HG03135 (cell line): Measurements from ENCODE around the gene PLXNA2.

Experiments used
- ATAC-seq: cut with Tn5 transposase; IDR thresholded peaks from one replicate; pipeline ENCODE4 v1.9.1; 2021; ENCODE audit warnings: mild to moderate bottlenecking, moderate library complexity; ENCODE audit not compliant: unreplicated experiment

PLXNA2 gene, protein sequence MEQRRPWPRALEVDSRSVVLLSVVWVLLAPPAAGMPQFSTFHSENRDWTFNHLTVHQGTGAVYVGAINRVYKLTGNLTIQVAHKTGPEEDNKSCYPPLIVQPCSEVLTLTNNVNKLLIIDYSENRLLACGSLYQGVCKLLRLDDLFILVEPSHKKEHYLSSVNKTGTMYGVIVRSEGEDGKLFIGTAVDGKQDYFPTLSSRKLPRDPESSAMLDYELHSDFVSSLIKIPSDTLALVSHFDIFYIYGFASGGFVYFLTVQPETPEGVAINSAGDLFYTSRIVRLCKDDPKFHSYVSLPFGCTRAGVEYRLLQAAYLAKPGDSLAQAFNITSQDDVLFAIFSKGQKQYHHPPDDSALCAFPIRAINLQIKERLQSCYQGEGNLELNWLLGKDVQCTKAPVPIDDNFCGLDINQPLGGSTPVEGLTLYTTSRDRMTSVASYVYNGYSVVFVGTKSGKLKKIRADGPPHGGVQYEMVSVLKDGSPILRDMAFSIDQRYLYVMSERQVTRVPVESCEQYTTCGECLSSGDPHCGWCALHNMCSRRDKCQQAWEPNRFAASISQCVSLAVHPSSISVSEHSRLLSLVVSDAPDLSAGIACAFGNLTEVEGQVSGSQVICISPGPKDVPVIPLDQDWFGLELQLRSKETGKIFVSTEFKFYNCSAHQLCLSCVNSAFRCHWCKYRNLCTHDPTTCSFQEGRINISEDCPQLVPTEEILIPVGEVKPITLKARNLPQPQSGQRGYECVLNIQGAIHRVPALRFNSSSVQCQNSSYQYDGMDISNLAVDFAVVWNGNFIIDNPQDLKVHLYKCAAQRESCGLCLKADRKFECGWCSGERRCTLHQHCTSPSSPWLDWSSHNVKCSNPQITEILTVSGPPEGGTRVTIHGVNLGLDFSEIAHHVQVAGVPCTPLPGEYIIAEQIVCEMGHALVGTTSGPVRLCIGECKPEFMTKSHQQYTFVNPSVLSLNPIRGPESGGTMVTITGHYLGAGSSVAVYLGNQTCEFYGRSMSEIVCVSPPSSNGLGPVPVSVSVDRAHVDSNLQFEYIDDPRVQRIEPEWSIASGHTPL (N-terminal part only)

GRCh38 chr1:208243967-208244916 lies at the start of gene PLXNA2:
Gene PLXNA2 (minus strand): TSS chr1:208244384. CDS start chr1:208217922, 26,462 bp downstream.
- ATAC-seq: no peak

GRCh38 chr1:208292908-208293307 lies 48.7 kb upstream of the PLXNA2 start:
- no peak for ATAC-seq

GRCh38 chr1:208291923-208292711 lies 47.9 kb upstream of the PLXNA2 start:
- no peak for ATAC-seq

GRCh38 chr1:208291129-208291528 lies 46.9 kb upstream of the PLXNA2 start:
- no peak for ATAC-seq

GRCh38 chr1:208289716-208290115 lies 45.5 kb upstream of the PLXNA2 start:
- no peak for ATAC-seq

DNA sequence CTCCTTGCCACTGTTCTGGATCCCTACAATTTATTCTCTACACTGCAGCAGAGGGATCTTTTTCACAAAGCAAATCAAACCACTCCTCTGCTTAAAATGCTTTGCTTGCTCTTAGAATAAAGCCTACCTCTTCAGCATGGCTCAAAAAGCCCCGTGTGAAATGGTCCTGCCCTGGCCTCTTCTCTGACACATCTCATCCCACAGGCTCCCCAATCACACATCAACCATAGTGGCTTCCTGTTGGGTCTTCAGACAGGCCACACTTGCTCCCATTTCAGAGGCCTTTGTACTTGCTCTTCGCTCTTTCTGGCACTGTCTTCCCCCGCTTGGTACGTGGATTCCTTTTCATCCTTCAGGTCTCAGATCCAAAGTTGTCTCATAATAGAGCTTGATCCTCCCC lies 44.3 kb upstream of the PLXNA2 start:
- no peak for ATAC-seq

- ATAC-seq: no peak
These were observed 36.7 kb upstream of the PLXNA2 start for GRCh38 chr1:208280681-208281450.

GRCh38 chr1:208279826-208280588 lies 35.8 kb upstream of the PLXNA2 start:
- ATAC-seq: no peak

- no peak for ATAC-seq
These were observed 34.5 kb upstream of the PLXNA2 start for GRCh38 chr1:208278638-208279037.

- no peak for ATAC-seq
These were observed 32.7 kb upstream of the PLXNA2 start for GRCh38 chr1:208276757-208277435.

DNA sequence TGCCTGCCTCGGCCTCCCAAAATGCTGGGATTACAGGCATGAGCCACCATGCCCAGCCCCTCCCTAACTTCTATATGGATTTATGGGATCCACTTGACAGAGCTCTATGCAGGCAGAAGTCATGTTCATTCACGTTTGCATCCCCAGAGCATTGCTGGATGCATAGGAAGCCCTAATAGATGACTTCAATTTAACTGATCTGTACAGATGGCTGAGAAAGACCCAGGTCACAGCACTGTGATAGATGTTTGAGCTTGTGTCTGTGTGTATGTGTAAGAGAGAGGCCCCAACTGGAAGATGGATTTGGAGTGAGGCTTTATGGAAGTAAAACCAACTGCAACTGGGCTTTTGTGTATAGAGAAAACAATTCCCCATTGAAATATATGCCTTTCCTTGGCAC lies 30.9 kb upstream of the PLXNA2 start:
- no peak for ATAC-seq

GRCh38 chr1:208273386-208274017 lies 29.3 kb upstream of the PLXNA2 start:
- no peak for ATAC-seq

GRCh38 chr1:208272713-208273112 lies 28.5 kb upstream of the PLXNA2 start:
- no peak for ATAC-seq

DNA sequence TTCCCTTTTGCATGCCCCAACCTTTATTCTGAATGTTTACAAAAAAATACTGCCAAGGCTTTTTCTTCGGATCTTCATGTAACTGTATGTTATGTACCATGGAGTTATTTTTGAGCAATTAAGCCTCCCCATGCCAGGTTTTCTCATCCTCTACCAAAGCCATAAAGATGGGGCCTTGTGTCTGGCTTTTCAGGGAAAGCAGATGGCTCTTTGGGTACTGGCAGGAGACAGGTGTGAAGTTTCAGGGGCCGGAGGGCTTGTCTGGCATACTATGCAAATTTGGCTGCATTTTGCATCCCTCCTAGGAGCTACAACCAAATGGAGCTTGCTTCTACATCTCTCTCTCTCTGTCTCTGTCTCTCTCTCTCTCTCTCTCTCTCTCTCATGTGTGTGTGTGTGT lies 28.1 kb upstream of the PLXNA2 start:
- no peak for ATAC-seq

GRCh38 chr1:208271236-208271635 lies 27.1 kb upstream of the PLXNA2 start:
- no peak for ATAC-seq

DNA sequence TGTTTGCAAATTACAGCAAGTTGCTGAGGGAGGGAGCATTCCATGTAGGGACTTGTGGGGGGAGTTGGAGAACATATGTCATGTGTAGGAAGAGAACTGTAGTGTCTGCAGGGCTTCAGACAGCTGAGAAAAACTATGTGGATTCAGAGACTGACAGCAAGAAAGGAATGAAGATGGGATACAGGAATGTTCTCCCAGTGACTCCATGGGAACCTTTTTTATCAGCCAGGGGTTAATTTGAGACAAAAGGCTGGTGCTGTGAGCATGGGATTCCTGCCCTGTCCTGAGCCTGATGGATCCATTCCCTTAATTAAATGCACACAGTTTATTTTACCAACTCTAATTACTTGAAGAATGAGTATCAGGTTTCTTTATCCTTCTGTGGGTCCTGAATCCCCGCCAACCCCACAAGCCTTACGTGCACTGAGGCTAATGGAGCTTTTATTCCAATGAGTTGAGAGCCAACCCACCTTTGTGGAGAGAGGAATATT lies 26.5 kb upstream of the PLXNA2 start:
- no peak for ATAC-seq

DNA sequence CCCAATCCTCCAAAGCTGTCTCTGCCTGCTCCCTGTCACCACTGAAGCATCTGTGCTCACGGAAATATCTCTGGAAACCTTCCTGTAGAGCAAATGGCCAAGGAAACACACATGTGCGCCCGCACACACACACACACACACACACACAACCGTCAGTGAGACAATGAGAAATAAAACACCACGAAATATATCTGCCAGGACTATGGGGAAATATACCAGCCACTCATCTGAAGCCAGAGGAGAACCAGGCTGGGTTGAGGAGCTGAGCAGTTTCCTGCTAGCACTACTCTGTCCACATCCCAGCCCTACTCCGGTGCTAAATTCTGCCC lies 25.1 kb upstream of the PLXNA2 start:
- no peak for ATAC-seq
